Fibroblast of peridontal ligament (primary cell): ENCODE data around the gene FLT1.
A peak's percentile ranks its signal among the peaks of the same experiment; 100 is the strongest.

Source experiments
- DNase-seq: peaks from one replicate; pipeline ENCODE4 v3.0.0-alpha.2; 2010; ENCODE audit errors: extremely low read depth

FLT1 gene

GRCh38 chr13:28387740-28388501 is 107.0 kb downstream of the FLT1 start:
- DNase-seq = no peak

- no peak for DNase-seq
These were observed 109.6 kb downstream of the FLT1 start for GRCh38 chr13:28385362-28385761.

- DNase-seq = no peak
These were observed 110.1 kb downstream of the FLT1 start for GRCh38 chr13:28384789-28385188.

- DNase-seq = no peak
These were observed 114.6 kb downstream of the FLT1 start for GRCh38 chr13:28380319-28380718.

GRCh38 chr13:28379371-28380083 is 115.4 kb downstream of the FLT1 start:
- no peak for DNase-seq

- DNase-seq = no peak
These were observed 118.3 kb downstream of the FLT1 start for GRCh38 chr13:28376604-28377003.

GRCh38 chr13:28375250-28375930 is 119.5 kb downstream of the FLT1 start:
- DNase-seq = no peak

GRCh38 chr13:28373810-28374209 is 121.1 kb downstream of the FLT1 start:
- DNase-seq = no peak

- no peak for DNase-seq
These were observed 124.5 kb downstream of the FLT1 start for GRCh38 chr13:28370448-28370847.

- DNase-seq = no peak
These were observed 136.2 kb downstream of the FLT1 start for GRCh38 chr13:28358708-28359107.

GRCh38 chr13:28357911-28358433 is 137.0 kb downstream of the FLT1 start:
- DNase-seq = no peak

- no peak for DNase-seq
These were observed 137.6 kb downstream of the FLT1 start for GRCh38 chr13:28357247-28357825.

GRCh38 chr13:28356561-28357021 is 138.3 kb downstream of the FLT1 start:
- no peak for DNase-seq

GRCh38 chr13:28355822-28356371 is 139.0 kb downstream of the FLT1 start:
- peak; percentile 49 for DNase-seq

- DNase-seq = no peak
These were observed 139.7 kb downstream of the FLT1 start for GRCh38 chr13:28355046-28355821.

- no peak for DNase-seq
These were observed 141.2 kb downstream of the FLT1 start for GRCh38 chr13:28353679-28354078.

GRCh38 chr13:28349907-28350654 is 144.8 kb downstream of the FLT1 start:
- no peak for DNase-seq

- no peak for DNase-seq
These were observed 145.6 kb downstream of the FLT1 start for GRCh38 chr13:28349371-28349770.

GRCh38 chr13:28347456-28348371 is 147.2 kb downstream of the FLT1 start:
- DNase-seq = no peak
